Fibroblast of upper back skin (primary cell): ENCODE data around the gene TKT.
A peak's percentile ranks its signal among the peaks of the same experiment; 100 is the strongest.

Source experiments
- DNase-seq: peaks from one replicate; pipeline ENCODE4 v3.0.0-alpha.2; 2013

The TKT gene

DNA sequence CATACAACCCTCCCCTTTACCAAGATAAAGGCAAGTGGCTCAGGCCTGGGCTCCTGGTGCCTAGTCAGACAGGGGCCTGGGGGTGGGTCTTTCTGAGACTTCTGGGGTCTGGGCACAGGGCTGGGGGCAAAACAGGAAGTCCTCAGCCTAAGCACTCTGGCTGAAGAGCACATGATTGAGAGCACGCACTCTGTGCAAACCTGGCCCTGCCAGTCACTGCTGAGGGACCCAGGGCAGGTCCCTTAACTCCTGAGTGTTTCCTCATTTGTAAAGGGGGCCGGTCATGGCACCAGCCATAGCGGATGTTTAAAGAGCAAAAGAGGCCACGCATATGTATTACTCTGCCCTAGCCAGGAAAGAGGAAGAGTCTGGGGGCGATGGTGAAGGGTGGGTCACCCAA, 16.0 kb downstream of the TKT start:
- no peak for DNase-seq

DNA sequence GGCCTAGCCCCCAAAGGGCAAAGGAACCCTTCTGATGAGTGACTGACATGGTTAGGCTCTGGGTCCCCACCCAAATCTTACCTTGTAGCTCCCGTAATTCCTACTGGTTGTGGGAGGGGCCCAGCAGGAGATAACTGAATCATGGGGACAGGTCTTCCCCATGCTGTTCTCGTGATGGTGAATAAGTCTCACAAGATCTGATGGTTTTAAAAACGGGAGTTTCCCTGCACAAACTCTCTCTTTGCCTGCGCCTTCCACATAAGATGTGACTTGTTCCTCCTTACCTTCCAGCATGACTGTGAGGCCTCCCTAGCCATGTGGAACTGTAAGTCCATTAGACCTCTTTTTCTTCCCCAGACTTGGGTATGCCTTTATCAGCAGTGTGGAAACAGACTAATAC, 16.9 kb downstream of the TKT start:
- no peak for DNase-seq

DNA sequence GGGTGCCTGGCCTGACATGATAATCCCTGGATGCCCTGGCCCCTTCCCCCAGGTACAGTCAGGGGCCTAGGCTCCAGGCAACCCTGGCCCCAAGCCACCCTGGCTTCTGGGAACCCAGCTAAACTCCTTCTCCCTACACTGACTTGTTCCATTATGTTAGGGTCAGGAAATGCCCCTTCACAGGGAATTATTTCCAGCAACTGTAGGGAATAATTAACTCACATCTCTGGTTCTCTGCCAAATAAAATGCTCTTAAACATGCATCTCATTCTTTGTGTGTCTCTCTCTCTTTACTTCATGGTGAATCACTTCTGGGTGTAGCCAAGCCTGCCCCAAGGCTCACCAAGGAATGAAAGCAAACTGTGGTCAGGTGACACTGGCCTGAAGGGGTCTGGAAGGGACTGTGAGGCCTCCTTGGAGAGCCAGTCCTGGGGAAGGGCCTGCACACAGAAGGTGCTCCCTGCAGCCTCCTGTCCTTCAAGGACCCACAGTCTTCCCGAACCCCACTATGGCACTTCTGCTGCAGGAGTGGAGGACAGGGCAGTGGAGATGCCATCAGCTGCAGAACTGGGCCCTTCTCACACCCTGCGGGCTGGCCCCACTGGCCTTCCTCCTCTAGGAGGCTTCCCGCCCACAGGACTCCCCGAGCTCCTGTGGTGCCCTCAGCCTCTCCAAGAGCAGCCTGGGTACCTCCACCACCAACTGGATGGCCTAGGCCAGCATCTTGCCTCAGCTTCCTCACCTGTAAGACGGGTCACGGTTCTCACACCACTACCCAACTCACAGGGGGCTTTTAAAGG, 17.6 kb downstream of the TKT start:
- DNase-seq, result peak; percentile 95

DNA sequence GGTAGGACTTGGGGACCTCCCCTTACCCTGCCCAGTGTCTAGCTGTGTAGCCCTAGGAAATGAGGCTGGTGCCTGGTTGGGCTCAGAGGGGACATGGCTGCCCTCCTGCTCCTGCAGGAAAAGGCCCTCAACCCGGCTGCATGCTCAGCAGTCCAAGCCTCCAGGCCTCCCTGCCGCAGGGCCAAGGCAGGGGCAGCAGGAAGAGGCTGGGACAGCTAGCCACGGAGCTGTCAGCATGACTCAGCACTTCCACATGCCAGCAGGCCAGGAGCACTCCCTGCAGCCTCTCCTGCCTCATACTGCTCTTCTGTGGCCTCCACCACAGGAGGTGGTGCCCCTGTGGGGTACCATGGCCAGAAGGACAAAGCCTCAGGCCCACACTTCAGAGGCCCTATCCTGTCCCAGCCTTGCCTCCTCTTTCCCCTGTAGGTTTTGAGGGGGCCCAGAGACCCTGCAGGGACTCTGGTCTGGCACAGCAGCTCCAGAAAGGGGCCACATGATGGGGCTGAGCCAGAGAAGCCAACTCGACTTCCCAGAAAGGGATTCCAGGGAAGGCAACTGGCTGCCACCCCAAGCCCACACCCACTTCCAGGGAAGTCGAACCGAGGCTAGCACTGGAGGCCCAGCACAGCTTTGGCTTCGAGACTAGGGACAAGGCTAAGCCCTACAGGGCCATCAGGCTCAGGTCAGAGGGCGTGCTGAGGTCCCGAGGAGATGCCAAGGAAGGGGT, 19.5 kb downstream of the TKT start:
- peak; percentile 87 for DNase-seq

DNA sequence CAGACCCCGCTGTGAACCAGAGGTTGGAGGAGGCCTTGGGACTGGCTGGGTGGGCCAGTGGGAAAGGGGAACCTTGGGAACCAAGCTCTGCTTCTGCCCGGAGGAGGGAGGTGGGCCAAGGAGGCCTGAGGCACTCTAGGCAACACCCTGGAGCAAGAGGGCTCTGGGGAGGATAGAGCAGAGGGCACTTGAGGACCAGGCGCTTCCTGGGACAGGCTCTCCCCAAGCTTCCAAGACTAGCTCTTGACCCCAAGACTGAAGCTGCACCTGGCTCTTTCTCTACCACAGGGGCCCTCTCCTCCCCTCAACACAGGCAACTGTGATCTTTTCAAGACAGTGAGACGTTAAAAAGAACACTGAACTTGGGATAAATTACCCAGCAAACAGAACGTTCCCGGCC, 20.3 kb downstream of the TKT start:
- no peak for DNase-seq

DNA sequence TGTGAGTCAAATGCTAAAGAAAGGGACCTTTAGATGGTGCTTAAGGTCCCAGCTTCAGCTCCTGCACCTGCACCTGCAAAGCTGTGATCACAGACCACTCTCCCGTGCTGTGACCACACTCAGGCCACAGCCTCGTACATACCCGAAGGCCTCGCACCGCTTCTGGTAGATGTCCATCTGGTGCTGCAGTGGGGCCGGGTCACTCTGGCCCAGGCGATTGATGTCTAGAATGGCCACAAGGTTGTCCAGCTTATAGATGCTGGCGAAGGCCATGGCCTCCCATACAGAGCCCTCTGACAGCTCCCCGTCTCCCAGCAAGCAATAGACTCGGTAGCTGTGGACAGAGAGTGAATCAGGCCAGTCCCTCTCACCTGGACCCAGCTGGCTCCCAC, 21.0 kb downstream of the TKT start:
- no peak for DNase-seq

DNA sequence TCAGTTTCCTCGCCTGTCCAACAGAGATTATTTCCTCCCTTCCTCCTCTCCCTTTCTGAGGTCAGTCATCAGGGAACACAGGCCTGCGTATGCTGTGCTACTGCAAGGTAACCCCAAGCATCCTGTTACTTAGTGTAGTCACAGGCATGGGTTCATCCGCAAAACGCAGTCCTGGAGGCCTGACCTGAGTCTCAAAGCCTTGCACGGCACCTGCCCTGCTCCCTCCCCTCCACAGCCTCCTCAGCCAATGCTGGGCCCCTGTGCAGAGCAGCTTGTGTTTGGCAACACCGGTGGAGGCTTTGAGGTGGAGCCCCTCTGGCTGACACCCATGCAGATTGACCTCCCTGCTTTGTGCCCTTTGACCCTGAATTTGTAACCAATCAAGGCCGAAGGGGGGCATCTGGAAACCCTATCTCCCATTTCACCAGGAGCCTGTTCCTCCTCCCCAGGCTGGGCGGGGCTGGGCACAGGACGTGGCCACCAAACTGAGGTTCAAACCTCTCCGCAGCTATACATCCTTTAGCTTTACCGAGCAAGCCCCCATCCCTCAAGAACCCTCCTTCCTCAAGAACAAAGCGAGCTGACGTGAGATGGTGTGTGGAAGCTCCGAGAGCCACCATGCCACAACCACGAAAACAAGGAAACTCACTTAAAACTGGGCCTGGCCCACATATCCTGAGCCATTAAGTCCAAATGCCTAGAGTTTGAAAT, 21.5 kb downstream of the TKT start:
- DNase-seq, result no peak

DNA sequence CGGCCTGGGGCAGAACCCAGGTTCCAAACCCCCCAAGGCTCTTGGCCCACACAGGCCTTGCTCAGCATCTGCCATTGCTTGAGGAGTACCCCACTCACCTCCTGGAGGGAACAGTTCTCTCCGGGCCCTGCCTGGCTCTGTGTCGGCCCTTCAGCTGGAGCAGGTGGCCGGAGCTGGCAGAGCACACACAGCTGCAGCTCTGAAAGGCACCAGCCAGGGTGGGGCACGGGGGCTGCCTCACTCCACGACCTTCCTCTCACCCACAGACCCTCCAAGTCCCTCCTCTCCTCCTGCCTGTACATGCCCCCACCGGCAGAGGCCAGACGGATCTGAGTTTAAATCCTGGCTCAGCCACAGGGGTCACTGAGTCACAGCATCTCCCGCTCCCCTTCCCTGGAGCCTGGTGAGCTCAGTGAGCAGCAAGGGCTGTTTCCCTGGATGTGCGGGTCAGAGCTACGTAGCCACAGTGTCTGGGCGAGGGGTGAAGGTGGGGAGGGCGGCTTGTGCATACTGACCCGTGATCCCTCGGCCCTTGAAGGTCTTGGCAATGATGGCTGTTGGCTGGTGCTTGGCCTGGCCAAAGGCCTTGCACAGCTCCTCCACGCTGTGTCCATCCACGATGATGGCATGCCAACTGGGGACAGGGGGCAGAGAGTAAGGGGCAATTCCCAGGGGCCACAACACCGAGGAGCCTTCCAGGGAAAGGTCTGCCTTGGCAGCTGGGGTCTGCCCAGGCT, 23.0 kb downstream of the TKT start:
- DNase-seq, result no peak

DNA sequence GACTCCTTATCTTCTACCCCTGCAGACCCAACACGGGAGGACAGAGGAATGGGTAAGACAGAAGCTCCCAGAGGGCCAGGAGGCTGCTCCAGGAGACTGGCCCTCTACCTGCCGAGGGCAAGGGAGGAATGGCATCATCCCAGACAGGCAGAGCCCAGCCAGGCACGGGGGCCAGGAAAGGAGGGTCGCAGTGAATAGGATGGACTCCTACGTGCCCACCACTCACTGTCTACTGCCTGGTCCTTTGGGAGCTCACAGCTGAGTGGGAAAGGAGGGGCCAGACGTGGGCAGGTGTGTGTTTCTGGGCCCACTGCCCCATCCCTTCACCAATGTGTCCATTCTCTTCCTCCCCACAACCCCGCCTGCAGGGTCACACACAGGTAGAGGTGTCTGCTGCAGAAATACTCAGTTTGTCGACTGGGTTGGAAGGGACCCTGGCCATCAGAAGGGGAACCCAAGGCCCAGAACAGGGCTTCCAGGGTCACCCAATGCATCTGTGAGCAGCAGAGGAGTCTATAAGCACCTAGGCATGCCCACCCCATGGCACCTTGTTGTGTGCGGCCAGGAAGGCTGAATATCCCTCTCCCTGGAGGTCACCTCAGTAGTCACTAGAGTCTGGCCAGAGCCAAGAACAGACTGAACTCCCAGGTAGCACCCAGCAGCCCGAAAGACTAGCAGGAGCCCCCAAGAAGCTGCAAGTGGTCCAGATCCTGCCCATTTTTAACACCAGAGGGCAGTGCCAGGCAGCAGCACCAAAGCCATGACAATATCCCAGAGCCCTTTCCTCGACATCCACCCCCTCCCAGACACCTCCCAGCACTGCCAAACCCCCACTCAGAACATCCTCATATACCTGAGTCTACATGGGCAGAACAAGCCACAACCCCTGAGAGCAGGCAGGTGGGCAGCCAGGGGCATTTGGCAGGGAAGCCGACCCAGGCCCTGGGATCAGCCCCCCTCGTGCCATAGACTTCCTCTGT, 24.0 kb downstream of the TKT start:
- no peak for DNase-seq

DNA sequence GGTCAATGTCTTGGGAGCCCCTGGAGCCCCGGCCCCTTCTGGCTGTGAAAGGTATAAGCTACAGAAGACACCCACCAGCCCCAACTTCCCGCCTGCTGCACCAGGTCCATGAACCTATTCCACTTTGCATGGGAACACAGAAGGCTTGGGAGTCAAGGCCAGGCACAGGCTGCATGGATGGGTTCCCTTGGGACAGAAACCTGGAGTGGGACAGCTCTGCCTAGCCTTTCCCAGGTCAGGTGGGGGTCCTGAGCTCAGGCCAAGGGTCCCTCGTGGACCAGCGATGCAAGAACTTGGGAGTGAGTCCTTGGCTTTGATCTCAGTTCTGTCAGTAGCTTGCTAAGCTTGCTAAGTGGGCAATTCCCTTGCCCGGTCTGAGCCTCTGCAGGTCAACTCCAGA, 25.0 kb downstream of the TKT start:
- no peak for DNase-seq

DNA sequence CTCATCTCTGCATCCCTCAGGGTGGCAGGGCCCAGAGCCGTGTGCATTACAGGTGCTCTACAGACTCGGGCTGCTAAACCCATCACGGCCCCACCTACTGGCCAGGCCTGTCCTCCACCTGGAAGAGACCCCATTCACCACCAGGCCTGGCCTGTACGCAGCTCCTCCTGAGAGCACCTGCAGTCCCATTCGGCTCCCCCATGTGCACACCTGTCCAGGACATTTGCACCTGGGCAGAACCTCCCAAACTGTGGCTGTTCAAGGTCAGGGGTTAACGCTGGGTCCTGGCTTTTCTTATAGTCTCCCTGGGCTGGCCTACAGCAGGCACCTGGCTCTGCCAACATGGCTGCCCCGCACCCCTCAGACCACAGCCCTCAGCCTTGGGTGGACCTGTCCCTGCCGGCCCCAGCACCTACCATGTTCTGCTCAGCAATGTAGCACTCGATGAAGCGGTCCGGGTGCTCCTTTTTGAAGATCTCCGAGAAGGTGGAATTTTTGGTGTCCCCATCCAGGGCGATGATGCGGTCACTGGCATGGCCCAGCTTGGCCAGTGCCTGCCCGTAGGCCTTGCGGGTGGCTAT, 25.7 kb downstream of the TKT start:
- DNase-seq, result no peak

DNA sequence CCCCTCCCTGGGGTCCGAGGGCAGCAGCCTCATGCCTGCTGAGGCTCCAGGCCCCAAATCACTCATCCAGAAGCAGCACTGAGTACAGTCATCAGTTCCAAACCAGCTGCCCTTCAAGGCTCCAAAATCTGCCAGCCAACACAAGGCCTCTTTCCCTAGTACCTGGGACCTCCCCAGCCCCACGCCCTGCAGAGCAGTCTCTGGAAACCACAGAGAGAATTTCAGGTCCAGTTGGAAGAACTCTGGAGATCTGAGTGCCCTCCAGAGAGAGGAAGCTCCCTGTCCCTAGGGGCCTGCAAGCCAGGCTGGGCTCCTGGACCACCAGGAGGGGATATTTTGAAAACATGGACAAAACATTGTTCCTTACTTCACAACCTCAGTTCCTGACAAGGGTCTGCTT, 26.2 kb downstream of the TKT start:
- no peak for DNase-seq

DNA sequence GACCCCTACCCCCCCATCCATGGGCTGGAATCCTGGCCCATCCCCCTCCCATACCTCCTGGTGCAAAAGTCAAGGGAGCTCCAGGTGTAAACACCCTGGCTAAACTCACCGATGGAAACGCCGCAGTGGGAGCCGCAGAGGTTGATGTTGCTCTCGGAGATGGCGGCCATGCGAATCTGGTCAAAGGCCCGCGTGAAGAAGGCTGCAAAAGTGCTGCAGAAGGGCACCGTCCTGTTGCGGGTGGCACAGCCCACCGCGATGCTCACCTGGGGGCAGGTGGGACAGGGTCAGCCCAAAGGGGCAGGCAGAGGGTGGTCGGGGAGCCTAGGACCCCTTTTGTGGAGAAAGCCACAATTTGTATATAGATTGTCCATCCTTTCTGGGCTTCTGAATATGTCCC, 26.7 kb downstream of the TKT start:
- DNase-seq, result no peak

DNA sequence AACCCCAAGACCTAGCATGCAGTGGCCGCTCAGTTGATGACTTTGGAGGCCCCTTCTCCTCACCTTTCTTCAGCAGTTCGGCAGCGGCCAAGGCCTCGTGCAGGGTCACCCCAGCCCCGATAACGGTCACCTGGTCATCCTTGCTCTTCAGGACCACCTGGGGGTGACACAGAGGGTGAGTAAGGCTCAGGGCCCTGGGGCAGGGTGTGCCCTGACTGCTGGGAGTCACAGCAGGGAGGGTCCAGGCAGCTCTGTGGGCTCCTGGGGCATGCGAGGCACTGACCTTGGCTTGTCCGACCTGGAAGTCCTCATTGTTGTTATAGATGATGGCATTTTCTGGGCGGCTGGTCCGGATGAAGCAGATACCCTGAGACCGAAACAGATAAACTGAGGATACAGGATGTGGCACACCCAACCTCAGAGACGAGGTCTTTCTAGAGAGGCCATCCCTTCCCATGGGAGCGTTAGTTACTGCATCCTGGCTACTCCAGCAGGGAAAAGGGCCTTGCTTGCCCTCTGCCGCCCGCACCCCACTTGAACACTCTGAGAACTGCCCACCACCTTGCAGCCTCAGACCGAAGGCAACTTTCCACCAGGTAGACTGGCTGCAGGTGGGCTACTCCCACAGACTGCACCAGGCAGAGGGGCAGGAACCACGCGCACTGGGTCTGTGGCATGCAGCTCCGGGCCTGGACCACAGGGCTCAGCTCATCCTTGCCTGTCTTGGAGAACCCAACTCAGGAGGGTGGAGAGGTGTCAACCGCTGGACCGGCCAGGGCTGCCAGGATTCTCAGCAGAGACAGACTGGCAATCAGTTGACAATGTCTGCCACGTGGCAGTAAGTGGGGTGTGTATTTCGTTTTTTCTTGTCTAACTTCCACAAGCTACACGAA, 27.6 kb downstream of the TKT start:
- DNase-seq, result no peak

DNA sequence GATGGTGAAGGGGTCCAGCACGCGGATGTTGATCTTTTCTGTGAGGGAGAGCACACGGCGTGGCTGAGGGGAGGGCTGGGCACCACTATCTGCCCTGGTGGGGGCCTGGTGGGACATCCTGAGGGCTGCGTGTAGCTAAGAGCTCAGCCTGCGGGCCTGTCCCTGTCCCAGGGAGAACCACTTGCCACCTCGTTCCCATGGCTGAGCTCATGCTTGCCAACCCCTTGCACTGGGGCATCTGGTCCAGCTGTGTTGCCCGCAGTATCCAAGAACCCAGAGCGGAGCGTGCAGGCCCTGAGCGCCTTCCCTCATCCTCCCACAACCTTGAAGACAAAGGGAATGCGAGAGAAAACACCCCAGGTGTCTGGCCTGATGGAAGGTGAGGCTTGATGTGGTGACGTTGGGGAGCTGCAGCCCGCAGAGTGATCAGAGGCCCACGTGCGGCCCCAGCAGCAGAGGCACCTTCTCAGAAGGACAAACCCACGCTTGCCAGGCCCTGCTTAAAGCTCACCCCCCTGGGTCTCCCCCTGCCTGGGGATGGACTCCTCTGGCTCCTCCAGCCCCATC, 28.9 kb downstream of the TKT start:
- no peak for DNase-seq

DNA sequence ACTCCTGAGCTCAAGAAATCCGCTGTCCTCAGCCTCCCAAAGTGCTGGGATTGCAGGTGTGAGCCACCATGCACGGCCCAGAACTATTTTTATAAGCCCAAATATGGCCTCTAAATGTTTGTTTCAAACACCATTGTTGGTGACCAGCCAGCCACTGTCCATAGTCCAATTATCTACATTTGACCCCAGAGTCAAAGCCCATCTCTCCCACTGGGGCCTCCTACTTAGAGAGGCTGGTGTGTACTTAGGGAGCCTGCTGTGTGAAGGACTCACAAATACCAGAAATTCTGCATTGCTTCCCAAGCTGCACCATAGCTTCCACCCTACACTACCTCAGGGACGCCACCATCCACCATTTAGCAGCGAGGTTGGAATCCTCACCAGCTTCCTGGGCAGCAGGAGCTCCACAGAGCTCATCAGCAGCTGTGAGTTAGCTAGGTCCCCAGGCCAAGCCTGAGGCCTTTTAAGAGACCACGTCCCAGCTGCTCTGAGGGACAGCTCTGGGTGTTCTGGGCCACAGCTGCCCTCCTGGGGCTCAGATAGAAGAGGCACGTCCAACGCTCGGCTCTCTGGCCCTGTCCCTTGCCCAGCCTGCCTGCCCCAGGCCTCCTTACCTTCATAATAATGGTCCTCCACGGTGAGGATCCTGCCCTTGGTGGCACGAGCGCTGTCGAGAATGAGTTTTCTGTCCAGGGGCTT, 29.5 kb downstream of the TKT start:
- DNase-seq, result no peak

DNA sequence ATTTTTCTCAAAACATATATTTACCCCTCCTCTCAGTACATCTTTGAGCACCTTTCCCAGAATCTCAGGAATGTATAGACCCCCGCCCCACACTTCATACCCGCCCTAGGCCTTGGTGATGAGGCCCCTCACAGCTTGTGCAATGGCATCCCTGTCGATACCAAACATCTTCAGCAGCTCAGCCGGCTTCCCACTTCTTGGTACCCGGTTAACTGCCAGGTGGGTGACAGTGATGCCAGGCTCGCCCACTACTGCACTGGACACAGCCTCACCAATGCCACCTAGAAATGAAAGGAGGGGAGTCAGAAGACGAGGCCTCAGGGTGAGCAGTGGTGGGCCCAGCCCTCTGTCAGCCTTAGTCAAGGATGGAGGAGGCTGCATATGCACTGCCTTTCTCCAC, 30.2 kb downstream of the TKT start:
- no peak for DNase-seq

DNA sequence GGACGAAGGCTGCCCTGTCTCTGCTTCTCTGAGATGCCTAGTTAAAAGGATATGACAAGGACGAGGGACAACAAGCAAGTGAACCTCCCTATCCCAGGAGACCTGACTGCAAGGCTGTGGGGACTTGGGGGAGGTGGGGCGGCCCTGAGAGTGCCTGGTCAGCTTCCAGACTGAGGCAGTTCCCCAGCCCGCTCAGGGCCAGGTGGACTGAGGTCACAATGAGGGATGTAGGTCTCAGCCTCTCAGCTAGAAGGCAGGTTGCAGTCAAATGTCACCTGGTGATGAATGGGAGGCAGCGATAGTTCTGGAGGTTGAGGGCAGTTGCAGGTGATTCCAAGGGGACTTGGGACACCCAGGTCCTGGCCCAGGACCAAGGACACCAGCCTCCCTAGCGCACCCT, 30.6 kb downstream of the TKT start:
- no peak for DNase-seq

DNA sequence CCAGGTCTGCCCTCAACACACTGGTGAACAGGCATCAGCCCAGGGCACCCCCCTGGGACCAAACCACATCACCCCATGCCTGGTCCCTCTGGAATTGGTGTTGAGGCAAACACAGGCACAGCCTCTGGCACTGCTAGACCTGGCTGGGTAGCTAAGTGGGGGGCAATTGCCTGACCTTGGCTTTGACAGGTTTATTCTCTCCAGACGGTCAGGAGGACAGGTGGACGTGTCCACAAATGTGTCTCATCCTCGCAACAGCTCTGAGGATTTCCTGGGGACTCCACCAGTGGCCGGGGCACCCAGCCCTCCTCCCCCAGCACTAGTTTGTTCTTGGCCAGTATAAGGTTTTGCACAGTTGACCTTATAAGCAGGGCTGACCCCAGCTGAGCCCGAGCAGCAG, 31.3 kb downstream of the TKT start:
- no peak for DNase-seq

DNA sequence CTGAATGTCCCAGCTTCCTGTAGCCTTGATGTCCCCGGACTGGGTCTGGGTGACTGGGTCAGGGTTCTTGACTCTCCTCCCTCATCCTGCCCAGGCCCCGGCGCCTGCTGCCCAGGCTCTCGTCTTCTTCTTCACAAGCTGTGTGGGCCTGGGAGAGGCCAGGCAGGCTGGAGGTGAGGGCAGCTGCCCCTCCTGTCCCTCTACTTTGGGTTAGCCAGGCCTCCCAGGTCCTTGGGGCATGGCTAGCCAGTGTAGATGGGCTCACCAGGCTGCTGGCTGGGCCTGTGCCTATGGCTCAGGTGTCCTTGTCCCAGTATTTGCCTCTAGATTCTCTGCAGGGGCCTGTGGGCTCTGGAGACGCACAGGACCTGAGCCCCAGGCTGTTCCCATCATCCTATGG, 31.8 kb downstream of the TKT start:
- DNase-seq, result no peak
